HG03196 (cell line): Measurements from ENCODE around the gene OR2T27.
A peak's percentile ranks its signal among the peaks of the same experiment; 100 is the strongest.
"Not testable (repeated sequence)": the region's sequence is repeated elsewhere in the genome, so short reads cannot be mapped to it uniquely, and the experiment has no call there.

ENCODE experiments used
- ATAC-seq: cut with Tn5 transposase; IDR thresholded peaks from one replicate; pipeline ENCODE4 v1.9.1; 2021; ENCODE audit not compliant: unreplicated experiment

Gene OR2T27

GRCh38 chr1:248641583-248641982 lies 13.7 kb downstream of the OR2T27 start:
- not testable (repeated sequence) for ATAC-seq

GRCh38 chr1:248640906-248641305 lies 14.4 kb downstream of the OR2T27 start:
- peak; percentile 37 for ATAC-seq

GRCh38 chr1:248639652-248640051 lies 15.7 kb downstream of the OR2T27 start:
- not testable (repeated sequence) for ATAC-seq

GRCh38 chr1:248636612-248637011 lies 18.7 kb downstream of the OR2T27 start:
- ATAC-seq, result not testable (repeated sequence)

GRCh38 chr1:248634991-248635390 lies 20.3 kb downstream of the OR2T27 start, which contains the start of gene OR2T11:
TSS of gene OR2T11 (minus strand) at chr1:248635091. CDS start at chr1:248627128, 7,963 bp downstream.
- not testable (repeated sequence) for ATAC-seq

- ATAC-seq, result no peak
These were observed 23.8 kb downstream of the OR2T27 start for GRCh38 chr1:248631354-248632008.

GRCh38 chr1:248630551-248630950 lies 24.8 kb downstream of the OR2T27 start:
- no peak for ATAC-seq

GRCh38 chr1:248627971-248628844 lies 27.1 kb downstream of the OR2T27 start:
- peak; percentile 96 for ATAC-seq

GRCh38 chr1:248625971-248626370 lies 29.4 kb downstream of the OR2T27 start:
- no peak for ATAC-seq

GRCh38 chr1:248625166-248625565 lies 30.2 kb downstream of the OR2T27 start:
- no peak for ATAC-seq

- peak; percentile 90 for ATAC-seq
These were observed 32.7 kb downstream of the OR2T27 start for GRCh38 chr1:248622570-248623001.

GRCh38 chr1:248621770-248622169 lies 33.6 kb downstream of the OR2T27 start:
- no peak for ATAC-seq

GRCh38 chr1:248618878-248619277 lies 36.5 kb downstream of the OR2T27 start:
- ATAC-seq, result no peak

- ATAC-seq, result no peak
These were observed 37.2 kb downstream of the OR2T27 start for GRCh38 chr1:248618119-248618518.

- ATAC-seq, result no peak
These were observed 41.6 kb downstream of the OR2T27 start for GRCh38 chr1:248613742-248614141.

GRCh38 chr1:248611883-248612414 lies 43.4 kb downstream of the OR2T27 start:
- no peak for ATAC-seq

GRCh38 chr1:248610301-248610700 lies 45.0 kb downstream of the OR2T27 start:
- ATAC-seq, result no peak
